ENCODE results near the gene CD93.

CD93 gene

DNA sequence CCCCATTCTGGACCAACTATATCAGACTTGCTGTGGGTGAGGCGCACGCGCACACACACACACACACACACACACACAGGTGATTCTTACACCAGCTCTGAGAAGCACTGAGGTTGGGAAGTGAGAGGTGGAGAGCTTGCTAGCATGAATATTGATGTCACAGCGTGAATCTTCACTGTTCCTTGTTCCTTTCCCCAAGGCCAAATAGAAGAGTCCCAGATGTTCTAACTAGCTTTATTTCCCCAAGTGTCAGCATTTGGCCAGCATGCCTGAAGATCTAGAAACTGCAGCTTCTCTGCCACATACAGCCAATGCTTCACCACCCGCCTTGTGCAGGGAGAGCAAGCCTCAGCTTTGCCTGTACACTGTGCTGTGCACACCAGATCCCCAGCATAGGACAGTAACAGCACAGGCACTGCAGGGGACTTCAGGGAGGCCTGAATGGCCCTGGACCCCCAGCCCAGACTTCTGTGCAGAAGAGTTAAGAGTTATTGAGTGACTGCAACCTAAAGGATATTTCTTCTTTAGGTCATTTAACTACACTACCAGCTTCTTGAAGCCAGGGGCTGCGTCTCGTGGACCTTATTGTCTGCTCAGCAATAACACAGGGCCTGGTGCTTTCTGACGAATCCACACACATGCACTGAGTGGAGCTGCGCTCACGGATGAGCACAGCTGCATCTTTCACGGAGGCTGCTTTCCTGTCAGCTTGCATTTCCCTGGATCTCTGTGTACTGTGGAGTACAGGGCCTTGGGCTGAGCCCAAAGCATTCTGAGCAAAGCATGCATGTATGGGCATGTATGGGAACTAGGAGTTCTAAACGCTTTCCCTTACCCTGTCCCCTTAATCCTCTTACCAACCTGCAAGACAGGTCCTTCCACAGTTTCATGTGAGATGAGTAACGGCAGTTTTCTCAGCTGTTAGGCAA is 13.9 kb upstream of the CD93 start:
- DNase-seq = no peak

DNA sequence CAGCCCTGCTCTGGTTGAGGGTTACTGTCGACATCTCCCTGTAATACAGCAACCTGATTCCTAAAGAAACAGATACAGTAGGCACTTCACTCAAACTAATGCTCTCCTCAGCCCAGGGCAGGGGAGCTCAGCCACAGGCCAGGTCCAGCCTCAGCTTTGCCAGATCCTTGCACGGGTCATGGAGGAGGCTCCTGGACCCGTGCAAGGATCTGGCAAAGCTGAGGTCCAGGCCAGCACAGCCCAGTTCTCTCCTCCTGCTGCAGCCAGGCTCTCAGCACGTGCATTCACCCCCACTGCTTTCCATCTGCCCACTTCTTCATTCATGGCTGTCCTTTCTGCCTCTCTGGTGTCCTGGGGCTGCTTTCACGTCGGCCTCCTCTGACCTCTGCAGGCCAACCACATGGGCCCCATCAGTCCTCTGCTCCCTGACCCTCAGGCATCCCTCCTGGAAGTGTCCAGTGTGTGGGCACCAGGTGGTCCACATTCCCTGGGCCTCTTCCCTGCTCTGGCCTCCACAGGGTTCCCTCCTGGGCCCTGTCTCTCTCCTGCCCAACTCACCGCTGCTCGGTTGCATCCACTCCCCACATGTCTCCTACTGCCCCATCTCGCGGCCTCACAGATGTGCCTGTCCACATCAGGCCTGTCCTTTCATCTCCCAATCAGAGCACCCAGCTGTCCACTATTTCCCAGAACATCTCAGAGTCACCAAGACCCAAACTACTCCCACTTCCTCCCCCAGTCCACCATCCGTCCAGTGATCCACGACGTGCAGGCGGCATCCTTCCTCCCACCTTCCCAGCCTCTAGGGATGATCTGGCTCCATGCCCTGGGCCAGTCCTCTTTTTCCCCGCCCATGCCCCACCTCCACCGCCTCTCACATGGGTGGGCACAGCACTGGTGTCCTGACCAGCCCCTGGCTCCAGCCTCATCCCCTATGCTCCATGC is 11.8 kb upstream of the CD93 start:
- no peak for DNase-seq

DNA sequence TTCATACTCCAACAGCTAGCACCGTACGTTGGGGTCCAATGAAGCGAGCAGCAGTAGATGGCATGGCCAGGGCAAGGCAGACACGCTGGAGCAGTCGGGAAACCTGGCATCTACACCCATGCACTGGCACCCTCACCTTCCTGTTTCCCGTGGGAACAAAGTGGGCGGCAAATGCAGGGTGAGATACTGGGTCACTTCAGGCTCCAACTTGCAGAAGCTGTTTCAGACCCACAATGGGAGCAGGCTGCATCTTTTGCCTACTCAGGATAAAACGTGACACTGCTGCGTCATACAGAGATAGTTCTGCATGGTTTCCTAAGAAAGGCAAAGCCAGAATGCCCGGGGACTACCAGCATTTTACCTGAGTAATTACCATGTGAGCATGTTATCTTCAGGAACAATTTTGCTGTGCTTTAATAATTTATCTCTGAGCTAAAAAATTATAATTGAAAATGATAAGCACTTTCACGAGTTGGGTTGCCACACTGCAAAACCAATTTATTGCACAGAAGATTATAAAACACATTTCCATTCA is 10.9 kb upstream of the CD93 start:
- no peak for DNase-seq

DNA sequence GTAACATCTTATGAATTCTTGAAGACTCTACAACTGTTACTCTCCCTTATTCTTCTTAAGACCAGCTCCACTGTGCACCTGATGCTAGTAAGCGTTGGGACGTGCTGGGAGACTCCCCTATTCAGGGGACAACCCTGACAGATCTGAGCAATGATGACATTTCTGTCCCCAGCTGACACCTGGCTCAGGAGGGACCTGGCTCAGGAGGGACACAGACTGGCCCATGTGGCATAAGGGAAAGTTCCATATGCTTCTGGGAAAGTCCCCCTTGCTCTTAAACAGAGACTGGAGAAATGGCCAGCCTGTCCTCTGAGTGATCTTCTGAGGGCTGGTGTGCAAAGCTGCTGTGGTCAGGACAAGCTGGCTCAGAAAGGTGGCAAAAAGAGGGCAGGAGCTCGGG is 10.0 kb upstream of the CD93 start:
- no peak for DNase-seq

DNA sequence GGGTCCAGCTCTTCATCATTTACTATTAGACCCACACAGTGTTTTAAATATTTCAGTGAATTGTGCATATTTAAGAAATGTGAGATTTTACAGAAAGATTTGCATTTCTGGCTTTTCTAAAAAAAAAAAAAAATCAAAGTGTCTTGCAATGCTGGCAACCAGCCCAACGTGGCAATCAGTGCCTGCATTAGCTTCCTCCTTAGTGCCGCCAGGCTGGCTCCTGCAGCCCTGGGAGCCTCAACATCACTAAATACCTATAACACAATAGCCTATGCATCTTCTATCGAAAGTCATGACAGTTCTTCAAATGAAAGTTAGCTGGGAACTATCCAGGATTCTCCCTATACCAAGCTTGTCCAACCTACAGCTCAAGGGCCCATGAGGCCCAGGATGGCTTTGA is 9.4 kb upstream of the CD93 start:
- no peak for DNase-seq

DNA sequence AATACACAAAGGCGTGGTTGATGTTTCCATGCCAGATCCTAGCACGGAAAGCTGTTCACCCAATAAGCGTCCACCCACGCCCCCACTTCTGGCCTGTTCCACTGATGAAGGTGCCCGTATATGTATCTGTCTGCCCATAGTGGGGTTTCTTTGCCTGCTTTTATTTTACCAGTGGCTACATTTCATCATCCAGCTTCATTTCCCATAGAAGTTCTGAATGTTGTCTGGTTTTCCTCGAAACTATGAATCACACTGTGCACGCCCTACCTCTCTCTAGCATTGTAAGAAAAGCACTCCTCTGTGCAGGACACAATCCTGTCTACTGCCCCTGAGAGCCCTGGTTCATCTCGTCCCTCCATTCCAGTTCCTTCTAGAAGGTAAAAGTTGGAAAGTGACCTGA is 8.8 kb upstream of the CD93 start:
- DNase-seq = no peak

DNA sequence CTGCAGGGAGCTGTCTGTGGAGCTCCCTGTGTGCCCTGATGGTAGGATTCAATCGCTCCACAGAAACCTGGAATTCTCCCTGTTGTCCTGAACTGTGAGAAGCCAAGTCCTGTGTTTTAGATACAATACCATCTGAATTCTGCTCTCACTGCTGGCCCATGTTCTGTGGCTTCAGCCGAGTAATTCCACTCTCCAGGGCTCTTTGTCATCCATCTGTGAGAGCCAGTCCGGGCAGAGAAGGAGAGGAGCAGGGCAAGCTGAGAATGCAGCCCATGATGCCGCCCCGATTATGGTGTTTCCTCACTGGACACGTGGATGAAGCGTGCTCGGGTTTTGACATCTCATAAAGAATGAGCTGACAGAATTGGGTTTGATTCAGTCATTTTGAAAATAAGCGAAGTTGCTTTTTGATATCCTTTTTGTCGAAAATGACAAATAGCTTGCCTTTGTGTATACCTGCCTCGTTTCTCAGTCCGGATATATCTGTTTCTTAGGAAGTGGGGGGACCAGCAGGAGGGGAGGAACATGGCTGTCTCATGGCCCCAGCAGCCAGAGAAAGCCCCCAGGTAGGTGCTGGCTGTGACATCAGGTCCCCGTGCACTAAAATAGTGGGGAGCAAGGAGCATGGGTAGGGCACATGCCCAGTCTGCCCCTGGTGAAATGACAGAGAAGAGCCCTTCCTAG is 8.2 kb upstream of the CD93 start:
- no peak for DNase-seq

DNA sequence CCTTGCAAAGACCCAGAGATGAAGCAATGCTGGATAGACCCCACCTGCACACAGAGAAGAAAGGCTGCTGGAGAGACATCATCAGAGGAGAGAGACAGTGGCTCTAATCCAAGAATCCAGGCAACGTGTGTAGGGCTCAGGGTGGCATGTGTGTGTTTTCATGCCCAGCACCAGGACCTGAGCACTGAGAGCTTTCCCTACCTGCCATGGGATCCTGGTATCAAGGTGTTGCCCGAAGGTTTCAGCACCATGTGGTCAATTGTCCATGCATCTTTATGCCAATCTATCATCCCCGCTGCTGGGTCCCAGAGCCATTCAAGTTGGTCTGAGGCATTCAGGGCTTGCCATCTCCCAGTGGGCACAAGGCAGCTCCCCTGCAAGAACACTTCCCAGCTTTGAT is 7.5 kb upstream of the CD93 start:
- DNase-seq = no peak

DNA sequence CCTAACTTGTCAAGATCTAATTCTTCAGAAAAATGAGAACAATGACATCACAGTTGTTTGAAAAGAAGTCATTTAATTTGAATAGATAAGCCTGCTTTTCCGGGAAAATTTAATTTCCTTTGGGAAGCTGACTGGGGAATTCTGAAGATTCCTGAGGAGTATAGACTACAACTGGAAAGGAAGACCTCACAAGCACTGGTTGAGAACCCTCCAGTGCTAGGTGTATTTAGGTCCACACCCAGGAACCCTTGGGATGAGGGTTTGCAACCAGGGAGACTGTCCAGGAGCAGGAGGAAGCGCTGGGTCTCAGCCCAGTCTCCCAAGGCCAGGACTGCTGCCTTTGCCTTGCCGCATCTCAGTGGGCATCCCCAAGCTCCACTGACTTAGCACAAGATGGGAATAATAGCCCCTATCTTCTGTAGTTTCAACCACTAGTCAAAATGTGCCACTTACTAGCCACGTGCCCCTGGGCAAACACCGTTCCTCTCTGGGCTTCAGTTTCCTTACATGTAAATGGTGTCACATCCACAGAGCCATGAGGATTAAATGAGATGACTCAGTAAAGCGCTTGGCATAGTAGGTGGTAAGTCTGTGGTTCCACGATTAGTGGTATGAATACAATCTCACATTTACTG is 6.9 kb upstream of the CD93 start:
- no peak for DNase-seq

DNA sequence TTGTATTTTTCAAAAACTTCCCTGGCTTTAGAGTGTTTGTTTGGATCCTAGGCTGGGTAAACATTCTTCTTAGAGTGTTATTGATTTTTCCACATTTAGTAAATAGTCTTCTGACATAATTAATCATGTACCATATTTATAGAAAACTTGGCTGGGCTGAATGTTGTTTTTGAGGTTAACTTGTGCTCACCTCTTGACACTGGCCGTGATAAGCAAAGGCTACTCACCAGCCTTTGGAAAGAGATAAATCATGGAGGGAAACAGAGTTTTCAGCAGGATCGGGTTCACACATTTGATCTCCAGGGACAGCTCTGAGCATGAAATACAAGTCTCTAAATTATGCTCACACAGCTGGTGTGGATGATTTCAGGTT is 6.2 kb upstream of the CD93 start:
- peak; percentile 61 for DNase-seq

DNA sequence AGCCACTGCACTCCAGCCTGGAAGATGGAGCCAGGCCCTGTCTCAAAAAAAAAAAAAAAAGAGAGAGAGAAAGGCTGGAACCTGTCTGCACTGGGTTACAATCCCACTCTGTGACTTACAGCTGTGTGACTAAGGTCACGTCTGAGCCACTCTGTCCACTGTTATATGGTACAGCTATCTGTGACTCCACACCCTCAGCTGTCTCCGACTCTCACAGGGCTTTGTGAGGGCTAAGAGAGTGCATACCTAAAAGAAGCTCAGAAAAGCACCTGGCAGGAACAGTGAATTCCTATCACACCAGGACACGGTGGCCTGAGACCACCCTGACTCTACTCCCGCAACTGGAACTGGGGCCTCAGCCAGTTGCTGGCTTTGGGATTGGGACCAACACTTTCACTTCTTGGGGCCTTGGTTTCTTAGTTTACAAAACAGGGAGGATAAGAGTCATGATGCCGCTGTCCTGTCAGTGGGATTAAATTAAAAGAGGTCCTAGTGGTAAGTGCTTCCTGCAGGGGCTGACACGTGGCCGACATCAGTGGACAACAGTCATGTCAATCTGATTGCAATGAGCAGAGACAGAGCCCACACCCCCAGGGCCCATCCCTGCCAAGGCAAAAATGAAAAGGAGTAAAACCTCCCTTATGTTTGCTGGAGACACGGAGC is 5.7 kb upstream of the CD93 start:
- peak; percentile 61 for DNase-seq

DNA sequence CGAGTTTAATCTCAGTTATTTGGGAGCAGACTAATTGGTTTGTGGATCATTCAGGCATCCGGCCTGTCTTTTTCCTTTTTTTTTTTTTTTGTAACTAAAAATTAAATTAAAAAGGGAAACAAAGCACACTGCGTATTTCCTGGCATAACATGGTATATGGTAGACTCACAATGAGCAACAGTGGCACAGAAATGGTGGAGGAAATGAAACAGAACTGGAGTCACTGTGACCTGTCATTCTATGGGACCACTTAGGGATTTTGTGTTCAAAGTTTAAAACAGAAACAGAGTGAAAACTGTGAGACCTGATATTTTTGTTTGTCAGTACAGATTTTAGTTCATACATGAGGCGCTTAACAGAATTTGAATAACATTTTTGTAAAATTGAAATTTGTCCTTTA is 4.8 kb upstream of the CD93 start:
- DNase-seq = no peak

DNA sequence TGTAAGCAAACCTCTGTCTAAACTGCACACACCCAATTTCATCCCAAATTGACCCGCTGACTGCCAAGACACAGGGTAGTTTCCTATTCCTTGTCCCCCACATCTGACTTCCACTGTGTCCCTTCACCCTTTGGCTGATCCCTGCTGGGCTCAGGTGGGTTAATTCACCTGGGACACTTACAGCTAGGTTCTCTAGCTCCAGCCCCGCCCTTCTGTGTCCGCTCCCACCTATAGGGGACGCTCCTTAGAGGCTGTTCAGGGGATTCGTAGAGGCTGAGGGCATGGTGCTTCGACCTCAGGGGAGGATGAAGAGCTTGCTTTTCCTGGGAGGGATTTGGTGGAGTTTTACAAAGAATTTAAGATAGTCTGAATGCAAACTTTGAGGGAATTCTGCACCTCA is 4.0 kb upstream of the CD93 start:
- DNase-seq = no peak

DNA sequence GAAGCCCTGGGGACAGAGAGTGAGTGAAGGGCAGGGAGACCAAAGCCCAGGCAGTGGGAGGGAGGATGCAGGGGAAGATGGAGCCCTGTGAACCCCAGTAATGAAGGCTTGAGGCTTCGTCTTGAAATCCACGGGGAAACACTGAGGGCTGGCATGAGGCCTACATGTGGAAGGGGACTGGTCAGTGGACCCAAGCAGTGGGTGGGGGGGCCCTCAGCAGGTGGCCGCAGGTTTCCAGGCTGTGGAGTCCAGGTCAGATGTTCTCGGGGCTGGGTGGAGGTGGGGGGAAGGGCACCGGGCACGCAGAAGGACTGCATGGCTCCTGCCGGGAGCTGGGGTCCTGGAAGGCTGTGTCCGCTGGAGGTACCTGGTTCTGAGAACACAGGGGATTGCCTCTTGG is 2.7 kb upstream of the CD93 start:
- DNase-seq = no peak

DNA sequence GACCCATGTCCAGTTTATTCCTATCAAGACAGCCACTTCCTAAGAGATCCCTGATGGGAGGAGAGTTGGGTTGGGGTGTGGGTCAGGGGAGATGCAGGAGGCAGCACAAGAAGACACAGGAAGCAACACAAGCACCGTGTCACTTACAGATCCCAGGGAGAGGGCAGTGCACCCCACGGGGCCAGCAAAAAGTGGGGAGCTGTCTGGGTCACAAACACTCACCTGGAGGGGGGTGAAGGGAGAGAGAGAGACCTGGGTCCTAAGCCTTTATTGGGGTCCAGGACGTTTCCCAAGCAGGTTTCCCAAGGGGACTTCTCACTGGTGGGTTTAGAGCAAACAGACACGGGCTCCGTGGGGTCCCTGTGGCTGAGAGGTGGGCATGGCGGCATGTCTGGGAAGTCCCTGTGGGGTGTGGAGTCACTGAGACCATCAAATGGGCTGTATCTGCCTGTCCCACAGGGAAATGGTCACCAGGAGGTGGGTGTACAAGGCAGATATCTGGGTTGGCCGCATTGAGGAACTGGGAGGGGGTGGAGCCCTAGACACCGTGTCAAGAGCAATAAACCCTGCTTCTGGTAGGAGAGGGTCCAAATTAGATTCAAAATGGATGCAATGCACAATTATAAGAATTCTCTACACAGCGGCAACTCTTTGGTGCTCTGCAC is 1.6 kb upstream of the CD93 start:
- peak; percentile 42 for DNase-seq

DNA sequence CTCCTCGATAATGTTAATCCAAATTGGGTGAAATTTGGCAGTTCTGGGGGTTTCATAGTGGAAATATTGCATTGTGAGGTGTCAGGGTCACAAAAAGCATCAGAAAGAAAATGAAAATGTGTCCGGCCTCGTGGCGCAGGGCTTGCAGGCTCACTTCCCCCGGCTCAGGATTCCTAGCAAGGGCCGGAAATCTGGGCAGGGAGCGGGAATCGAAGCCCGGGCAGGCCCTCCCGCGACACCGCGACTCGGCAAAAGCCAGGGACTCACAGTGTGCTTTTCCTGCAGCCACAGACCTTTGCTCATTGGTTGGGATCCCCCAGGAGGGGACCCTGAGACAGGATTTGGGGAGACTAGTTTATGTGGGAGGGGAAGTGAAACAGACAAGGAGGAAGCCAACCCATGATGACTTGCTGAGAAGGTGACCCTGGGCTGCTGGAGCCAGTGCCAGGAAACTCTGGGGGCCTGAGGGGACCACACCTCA is 847 bp upstream of the CD93 start:
- DNase-seq = no peak

DNA sequence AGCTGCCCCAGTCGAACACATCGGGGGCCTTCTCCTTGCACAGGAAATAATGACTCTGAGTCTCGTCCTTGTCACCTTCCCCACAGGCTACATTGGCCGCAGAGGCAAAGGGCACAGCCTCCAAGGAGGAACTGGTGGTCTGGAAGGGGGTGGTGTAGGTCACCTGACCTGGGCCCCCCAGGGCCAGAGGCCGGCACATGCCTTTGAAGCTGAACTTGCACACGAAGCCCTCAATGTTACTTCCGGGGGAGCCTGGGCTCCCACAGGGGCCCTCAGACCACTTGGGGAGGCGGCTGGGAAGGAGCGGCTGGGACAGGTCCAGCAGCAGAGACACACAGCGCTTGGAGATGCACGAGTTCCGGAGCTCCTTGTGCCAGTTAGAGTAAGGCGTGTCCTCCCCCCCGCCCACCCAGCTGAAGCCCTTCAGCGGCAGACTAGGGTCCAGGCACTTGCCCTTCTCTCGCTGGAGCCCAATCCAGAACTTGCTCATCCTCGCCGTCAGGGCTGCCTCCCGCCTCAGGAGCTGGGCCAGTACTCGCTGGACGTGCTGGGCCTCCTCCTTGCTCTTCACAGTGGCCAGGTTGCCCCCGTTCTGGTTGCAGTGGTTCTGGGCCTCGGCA is 578 bp downstream of the CD93 start:
- DNase-seq = no peak

DNA sequence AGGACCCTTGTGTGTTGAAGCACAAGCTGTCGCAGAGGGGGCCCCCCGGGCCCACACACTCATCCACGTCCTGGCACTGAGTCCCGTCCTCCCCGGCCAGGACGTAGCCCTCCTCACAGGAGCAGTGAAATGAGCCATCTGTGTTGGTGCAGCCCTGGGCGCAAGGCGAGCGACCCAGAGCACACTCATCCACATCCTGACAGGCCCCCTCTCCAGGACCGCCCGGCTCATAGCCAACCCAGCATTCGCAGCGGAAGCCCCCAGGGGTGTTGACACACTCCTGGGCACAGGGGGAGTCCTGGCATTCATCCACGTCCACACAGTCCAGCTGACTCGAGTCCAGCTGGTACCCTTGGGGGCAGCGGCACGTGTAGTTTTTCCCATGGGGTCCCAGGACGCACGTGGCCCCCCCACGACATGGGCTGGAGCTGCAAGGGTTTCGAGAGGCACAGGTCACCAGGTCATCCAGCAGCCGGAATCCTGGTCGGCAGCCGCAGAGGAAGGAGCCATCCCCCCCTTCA is 1.2 kb downstream of the CD93 start:
- DNase-seq = no peak

DNA sequence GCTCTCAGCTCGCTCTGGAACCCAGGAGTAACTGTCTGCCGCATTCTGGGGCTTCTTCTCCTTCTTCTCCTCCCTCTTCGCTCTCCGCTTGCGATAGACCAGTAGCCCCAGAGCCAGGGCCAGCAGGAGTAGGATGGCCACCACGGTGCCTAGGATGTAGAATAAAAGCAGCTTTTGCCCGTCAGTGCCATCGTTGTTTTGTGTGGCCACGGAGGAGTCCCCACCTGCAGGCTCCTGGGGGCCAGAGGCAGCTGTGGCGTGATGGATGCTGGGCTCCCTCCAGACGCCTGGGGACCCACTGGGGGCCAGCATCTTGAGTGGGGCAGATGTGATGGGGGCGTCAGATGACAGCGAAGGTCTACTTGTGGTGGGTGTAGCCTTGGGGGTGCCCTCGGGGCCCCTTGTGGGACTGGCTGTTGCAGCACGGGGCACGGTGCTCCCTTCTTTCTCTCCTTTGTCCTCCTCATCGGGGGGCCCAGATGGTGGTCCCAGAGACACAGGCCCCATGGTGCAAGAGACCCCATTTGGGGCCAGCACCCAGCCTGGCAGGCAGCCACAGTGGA is 1.8 kb downstream of the CD93 start:
- DNase-seq = no peak

DNA sequence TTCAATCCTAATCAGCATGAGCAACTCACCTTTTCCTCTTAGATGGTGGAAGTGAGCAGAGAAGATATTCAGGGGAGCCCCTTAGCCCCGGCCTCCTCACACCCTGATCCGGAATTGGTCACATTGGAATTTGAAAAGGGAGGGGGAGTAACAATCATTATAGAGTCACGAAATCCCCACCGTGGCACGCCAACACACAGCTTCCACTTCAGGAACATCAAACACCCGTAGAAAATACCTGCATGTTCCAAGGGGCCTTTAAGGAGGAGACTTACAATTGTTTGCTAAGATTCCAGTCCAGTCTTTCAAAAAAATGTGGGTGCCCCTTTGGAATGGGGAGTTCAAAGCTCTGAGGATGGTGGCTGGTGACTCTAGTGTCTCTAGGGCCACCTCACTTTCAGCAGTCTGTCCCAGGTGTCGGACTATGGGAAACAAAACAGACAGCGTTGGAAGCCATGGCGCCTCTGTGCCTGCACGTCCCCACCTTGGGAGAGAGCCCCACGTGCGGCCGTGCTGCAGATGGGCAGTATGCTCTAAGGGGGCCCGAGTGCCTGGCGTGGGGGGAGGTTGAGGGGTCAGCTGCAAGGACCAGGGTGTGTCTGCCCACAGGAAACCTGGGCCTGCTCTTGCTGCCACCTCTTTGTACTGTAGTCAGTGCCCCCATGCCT is 2.4 kb downstream of the CD93 start:
- DNase-seq = no peak

All from OCI-M1 (cell line).